Vagina (tissue), 2 donors: ENCODE results near the gene CMIP.

Experiments used
- POLR2A ChIP-seq, 2 donors: fragments of 450-650 bp; IDR thresholded peaks; one replicate each; pipeline ENCODE4 v1.6.1; 2017; ENCODE audit warnings: antibody characterized with exemption in 2 of 2, mild to moderate bottlenecking in 2 of 2, moderate library complexity in 2 of 2
- POLR2AphosphoS5 ChIP-seq, 2 donors: sonication (generic); formaldehyde crosslinking; IDR thresholded peaks; one replicate each; pipeline ENCODE4 v1.9.0; 2017; ENCODE audit warnings: antibody characterized with exemption in 2 of 2, mild to moderate bottlenecking in 2 of 2, low read depth in 1 of 2; ENCODE audit not compliant: insufficient read depth in 1 of 2
- TF ChIP-seq, protein P1 (sequence below), 3 experiments: fragments of 450-650 bp in 2 of 3; fragments of 200-600 bp in 1 of 3; sonication (generic) in 1 of 3; IDR thresholded peaks; one replicate each; pipeline ENCODE4 v1.5.1; 2017 to 2019; ENCODE audit warnings: antibody characterized with exemption in 3 of 3, mild to moderate bottlenecking in 2 of 3, moderate library complexity in 2 of 3

- TF ChIP-seq POLR2A (IDR thresholded peaks at IDR 0.05) (no peak), POLR2AphosphoS5 (IDR thresholded peaks at IDR 0.05; ENCODE audit: insufficient read depth in 1 of 2, low read depth in 1 of 2) (no peak)
- TF ChIP-seq, protein P1, sequence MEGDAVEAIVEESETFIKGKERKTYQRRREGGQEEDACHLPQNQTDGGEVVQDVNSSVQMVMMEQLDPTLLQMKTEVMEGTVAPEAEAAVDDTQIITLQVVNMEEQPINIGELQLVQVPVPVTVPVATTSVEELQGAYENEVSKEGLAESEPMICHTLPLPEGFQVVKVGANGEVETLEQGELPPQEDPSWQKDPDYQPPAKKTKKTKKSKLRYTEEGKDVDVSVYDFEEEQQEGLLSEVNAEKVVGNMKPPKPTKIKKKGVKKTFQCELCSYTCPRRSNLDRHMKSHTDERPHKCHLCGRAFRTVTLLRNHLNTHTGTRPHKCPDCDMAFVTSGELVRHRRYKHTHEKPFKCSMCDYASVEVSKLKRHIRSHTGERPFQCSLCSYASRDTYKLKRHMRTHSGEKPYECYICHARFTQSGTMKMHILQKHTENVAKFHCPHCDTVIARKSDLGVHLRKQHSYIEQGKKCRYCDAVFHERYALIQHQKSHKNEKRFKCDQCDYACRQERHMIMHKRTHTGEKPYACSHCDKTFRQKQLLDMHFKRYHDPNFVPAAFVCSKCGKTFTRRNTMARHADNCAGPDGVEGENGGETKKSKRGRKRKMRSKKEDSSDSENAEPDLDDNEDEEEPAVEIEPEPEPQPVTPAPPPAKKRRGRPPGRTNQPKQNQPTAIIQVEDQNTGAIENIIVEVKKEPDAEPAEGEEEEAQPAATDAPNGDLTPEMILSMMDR (IDR thresholded peaks at IDR 0.05): no peak
Measured at GRCh38 chr16:81740169-81740568, 295.6 kb downstream of the CMIP start.
